ENCODE data around the gene DPP6. TPM values are rescaled to one million over a fixed set of nuclear protein-coding genes. Genes with fewer than 3 reads are reported as not detected.

The DPP6 gene
- total RNA-seq, 1 experiment from 2014 or later = not detected

- no peaks in the 10 kb centered on the region for H3K36me3 Mint-ChIP-seq (ENCODE audit: insufficient read depth, unreplicated experiment)
- H3K9me3 Mint-ChIP-seq (ENCODE audit: unreplicated experiment) = no peaks in the 10 kb centered on the region
- no peak overlapping the region for H3K4me3 ChIP-seq (ENCODE audit: low read depth, low read length)
- POLR2A ChIA-PET = no interaction called here
- intact Hi-C loops (cut with micrococcal nuclease; ENCODE audit: unreplicated experiment) = no loop called here
- no peaks in the 10 kb centered on the region for H3K4me1 ChIP-seq
- H3K27ac Mint-ChIP-seq (ENCODE audit: unreplicated experiment) = no peak overlapping the region
- H3K36me3 ChIP-seq (ENCODE audit: control insufficient read depth, insufficient read depth, low read length) = no peaks in the 10 kb centered on the region
- H3K9me3 ChIP-seq = no peaks in the 10 kb centered on the region
- H3K27me3 Mint-ChIP-seq (ENCODE audit: insufficient read depth, unreplicated experiment) = peaks cover 24% of the 10 kb centered on the region
- TF ChIP-seq, protein P1, sequence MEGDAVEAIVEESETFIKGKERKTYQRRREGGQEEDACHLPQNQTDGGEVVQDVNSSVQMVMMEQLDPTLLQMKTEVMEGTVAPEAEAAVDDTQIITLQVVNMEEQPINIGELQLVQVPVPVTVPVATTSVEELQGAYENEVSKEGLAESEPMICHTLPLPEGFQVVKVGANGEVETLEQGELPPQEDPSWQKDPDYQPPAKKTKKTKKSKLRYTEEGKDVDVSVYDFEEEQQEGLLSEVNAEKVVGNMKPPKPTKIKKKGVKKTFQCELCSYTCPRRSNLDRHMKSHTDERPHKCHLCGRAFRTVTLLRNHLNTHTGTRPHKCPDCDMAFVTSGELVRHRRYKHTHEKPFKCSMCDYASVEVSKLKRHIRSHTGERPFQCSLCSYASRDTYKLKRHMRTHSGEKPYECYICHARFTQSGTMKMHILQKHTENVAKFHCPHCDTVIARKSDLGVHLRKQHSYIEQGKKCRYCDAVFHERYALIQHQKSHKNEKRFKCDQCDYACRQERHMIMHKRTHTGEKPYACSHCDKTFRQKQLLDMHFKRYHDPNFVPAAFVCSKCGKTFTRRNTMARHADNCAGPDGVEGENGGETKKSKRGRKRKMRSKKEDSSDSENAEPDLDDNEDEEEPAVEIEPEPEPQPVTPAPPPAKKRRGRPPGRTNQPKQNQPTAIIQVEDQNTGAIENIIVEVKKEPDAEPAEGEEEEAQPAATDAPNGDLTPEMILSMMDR (IDR thresholded peaks at IDR 0.05; ENCODE audit: insufficient read depth in 1 of 2, low read depth in 1 of 2, low read length in 1 of 2, severe bottlenecking in 1 of 2, unreplicated experiment in 1 of 2) = no peak
- H3K4me3 Mint-ChIP-seq (ENCODE audit: unreplicated experiment) = no peak overlapping the region
- H3K27me3 ChIP-seq (replicated peaks; ENCODE audit: control insufficient read depth, insufficient read depth, low read length) = peaks cover 4% of the 10 kb centered on the region; the same call in 1 of the 2 replicates
- no TSS peak for BruUV-seq (replicated peaks)
- no peaks in the 10 kb centered on the region for H3K4me1 Mint-ChIP-seq (ENCODE audit: low read depth, unreplicated experiment)
- no peak for DNase-seq
- CTCF ChIA-PET = no interaction called here
These were observed 814.9 kb downstream of the DPP6 start for GRCh38 chr7:154867068-154867467.

GRCh38 chr7:154868921-154869320 lies 816.7 kb downstream of the DPP6 start:
- peaks cover 4% of the 10 kb centered on the region; the same call in 1 of the 2 replicates for H3K27me3 ChIP-seq (replicated peaks; ENCODE audit: control insufficient read depth, insufficient read depth, low read length)
- H3K4me1 ChIP-seq = no peaks in the 10 kb centered on the region
- ChIA-PET POLR2A (no interaction called here), CTCF (no interaction called here)
- no peaks in the 10 kb centered on the region for H3K4me1 Mint-ChIP-seq (ENCODE audit: low read depth, unreplicated experiment)
- H3K27me3 Mint-ChIP-seq (ENCODE audit: insufficient read depth, unreplicated experiment) = peaks cover 20% of the 10 kb centered on the region
- DNase-seq = no peak
- H3K4me3 Mint-ChIP-seq (ENCODE audit: unreplicated experiment) = no peak overlapping the region
- BruUV-seq (replicated peaks) = no TSS peak
- H3K4me3 ChIP-seq (ENCODE audit: low read depth, low read length) = no peak overlapping the region
- H3K9me3 Mint-ChIP-seq (ENCODE audit: unreplicated experiment) = no peaks in the 10 kb centered on the region
- H3K27ac Mint-ChIP-seq (ENCODE audit: unreplicated experiment) = no peak overlapping the region
- H3K9me3 ChIP-seq = no peaks in the 10 kb centered on the region
- TF ChIP-seq, protein P1 (IDR thresholded peaks at IDR 0.05; ENCODE audit: insufficient read depth in 1 of 2, low read depth in 1 of 2, low read length in 1 of 2, severe bottlenecking in 1 of 2, unreplicated experiment in 1 of 2) = no peak
- intact Hi-C loops (cut with micrococcal nuclease; ENCODE audit: unreplicated experiment) = no loop called here
- H3K36me3 ChIP-seq (ENCODE audit: control insufficient read depth, insufficient read depth, low read length) = no peaks in the 10 kb centered on the region
- no peaks in the 10 kb centered on the region for H3K36me3 Mint-ChIP-seq (ENCODE audit: insufficient read depth, unreplicated experiment)

DNA sequence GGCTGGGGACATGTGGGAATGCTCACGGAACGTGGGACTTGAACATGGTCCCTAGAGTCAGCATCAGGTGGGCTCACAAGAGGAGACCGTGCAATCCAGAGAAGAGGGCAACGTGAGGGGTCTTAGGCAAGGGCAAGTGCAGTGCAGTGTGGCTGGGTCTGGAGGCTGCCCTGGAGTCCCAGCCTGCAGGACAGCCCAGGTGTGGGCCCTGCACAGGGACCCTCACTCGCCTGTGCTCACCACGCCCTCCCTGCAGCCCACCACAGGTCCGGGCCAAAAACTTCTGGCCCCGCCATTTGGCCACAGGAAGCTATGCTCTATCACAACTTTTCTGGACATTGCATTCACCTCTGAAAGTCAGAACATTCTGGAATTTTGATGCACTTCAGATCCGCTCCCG lies 817.2 kb downstream of the DPP6 start:
- no peak overlapping the region for H3K27ac Mint-ChIP-seq (ENCODE audit: unreplicated experiment)
- ChIA-PET POLR2A (no interaction called here), CTCF (no interaction called here)
- Histone ChIP-seq H3K27me3 (replicated peaks; ENCODE audit: control insufficient read depth, insufficient read depth, low read length) (peaks cover 4% of the 10 kb centered on the region; the same call in 1 of the 2 replicates), H3K9me3 (no peaks in the 10 kb centered on the region), H3K4me1 (no peaks in the 10 kb centered on the region), H3K36me3 (ENCODE audit: control insufficient read depth, insufficient read depth, low read length) (no peaks in the 10 kb centered on the region), H3K4me3 (ENCODE audit: low read depth, low read length) (no peak overlapping the region)
- intact Hi-C loops (cut with micrococcal nuclease; ENCODE audit: unreplicated experiment) = no loop called here
- H3K4me1 Mint-ChIP-seq (ENCODE audit: low read depth, unreplicated experiment) = no peaks in the 10 kb centered on the region
- H3K36me3 Mint-ChIP-seq (ENCODE audit: insufficient read depth, unreplicated experiment) = no peaks in the 10 kb centered on the region
- H3K27me3 Mint-ChIP-seq (ENCODE audit: insufficient read depth, unreplicated experiment) = peaks cover 23% of the 10 kb centered on the region
- no peaks in the 10 kb centered on the region for H3K9me3 Mint-ChIP-seq (ENCODE audit: unreplicated experiment)
- TF ChIP-seq, protein P1 (IDR thresholded peaks at IDR 0.05; ENCODE audit: insufficient read depth in 1 of 2, low read depth in 1 of 2, low read length in 1 of 2, severe bottlenecking in 1 of 2, unreplicated experiment in 1 of 2) = no peak
- no TSS peak for BruUV-seq (replicated peaks)
- DNase-seq = no peak
- no peak overlapping the region for H3K4me3 Mint-ChIP-seq (ENCODE audit: unreplicated experiment)

All from Caco-2 (cell line).